GM12878 (cell line): ENCODE measurements around the gene BOLA1.

Source experiments
- CBFB ChIP-seq: IDR thresholded peaks from 2 replicates; pipeline ENCODE4 v1.6.1; 2016; ENCODE audit warnings: antibody characterized with exemption, low read depth
- MXI1 ChIP-seq: fragments of 150-350 bp; IDR thresholded peaks from 2 replicates; pipeline ENCODE4 v1.6.1; 2011; ENCODE audit warnings: low read depth, mild to moderate bottlenecking, inconsistent platforms, low read length, improper control_type of control experiment
- NR2C2 ChIP-seq: IDR thresholded peaks from 2 replicates; pipeline ENCODE4 v1.6.1; 2011; ENCODE audit warnings: borderline replicate concordance, low read depth; ENCODE audit not compliant: control insufficient read depth, insufficient read length
- TAF1 ChIP-seq: IDR thresholded peaks from 2 replicates; pipeline ENCODE4 v1.6.1; 2011; ENCODE audit warnings: mild to moderate bottlenecking, low read depth, low read length, borderline replicate concordance
- ZNF274 ChIP-seq: IDR thresholded peaks from one replicate; pipeline ENCODE4 v1.8.0; 2011; ENCODE audit not compliant: insufficient read length, insufficient read depth
- TF ChIP-seq, protein P1 (sequence below), 3 experiments: IDR thresholded peaks in 2 of 3; conservative IDR thresholded peaks in 1 of 3; 2 replicates each; pipeline ENCODE4 v1.5.1; 2011; ENCODE audit warnings: low read depth in 3 of 3, low read length in 3 of 3, mild to moderate bottlenecking in 3 of 3, control low read depth in 2 of 3, moderate library complexity in 2 of 3, inconsistent platforms in 1 of 3, mixed read lengths in 1 of 3; ENCODE audit not compliant: control insufficient read depth in 2 of 3, insufficient read depth in 1 of 3; ENCODE audit errors: extremely low read depth in 1 of 3

DNA sequence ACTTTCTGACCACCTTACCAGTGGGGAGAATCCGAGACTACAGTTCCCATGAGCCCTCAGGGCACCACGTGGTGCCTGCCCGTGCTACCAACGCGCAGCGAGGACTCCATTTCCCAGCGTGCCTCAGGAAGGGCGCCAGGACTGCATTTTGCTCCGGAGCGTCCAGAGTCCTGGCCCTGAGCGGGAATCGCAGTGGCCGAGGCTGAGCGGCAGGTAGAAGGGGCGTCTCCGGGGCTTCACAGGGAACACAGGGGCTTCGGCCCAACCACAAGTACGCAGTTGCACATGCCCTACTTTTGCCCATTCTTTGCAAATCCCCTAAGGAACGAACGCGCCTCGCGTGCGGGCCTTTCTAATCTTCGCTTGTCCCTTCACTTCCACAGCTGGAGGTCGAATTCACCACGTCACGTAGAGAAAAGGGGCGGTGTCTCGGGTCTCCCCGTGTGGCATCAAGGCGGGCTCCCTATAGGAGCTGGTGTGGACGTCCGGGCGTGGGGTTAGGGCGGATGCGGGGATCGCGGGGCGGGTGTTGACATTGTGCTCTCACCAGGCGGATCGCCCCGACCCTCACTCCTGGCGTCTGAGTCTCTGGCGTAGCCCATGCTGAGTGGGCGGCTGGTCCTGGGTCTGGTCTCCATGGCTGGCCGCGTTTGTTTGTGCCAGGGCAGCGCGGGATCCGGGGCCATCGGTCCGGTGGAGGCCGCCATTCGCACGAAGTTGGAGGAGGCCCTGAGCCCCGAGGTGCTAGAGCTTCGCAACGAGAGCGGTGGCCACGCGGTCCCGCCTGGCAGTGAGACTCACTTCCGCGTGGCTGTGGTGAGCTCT lies at the start of gene BOLA1:
- TF ChIP-seq, protein P1, sequence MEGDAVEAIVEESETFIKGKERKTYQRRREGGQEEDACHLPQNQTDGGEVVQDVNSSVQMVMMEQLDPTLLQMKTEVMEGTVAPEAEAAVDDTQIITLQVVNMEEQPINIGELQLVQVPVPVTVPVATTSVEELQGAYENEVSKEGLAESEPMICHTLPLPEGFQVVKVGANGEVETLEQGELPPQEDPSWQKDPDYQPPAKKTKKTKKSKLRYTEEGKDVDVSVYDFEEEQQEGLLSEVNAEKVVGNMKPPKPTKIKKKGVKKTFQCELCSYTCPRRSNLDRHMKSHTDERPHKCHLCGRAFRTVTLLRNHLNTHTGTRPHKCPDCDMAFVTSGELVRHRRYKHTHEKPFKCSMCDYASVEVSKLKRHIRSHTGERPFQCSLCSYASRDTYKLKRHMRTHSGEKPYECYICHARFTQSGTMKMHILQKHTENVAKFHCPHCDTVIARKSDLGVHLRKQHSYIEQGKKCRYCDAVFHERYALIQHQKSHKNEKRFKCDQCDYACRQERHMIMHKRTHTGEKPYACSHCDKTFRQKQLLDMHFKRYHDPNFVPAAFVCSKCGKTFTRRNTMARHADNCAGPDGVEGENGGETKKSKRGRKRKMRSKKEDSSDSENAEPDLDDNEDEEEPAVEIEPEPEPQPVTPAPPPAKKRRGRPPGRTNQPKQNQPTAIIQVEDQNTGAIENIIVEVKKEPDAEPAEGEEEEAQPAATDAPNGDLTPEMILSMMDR (IDR thresholded peaks at IDR 0.05 in 2 of 3, conservative IDR thresholded peaks at IDR 0.05 in 1 of 3; ENCODE audit: control insufficient read depth in 2 of 3, extremely low read depth in 1 of 3, insufficient read depth in 1 of 3, low read depth in 3 of 3, low read length in 3 of 3) = no peak
- TF ChIP-seq TAF1 (peak; percentile 50; the same call in 1 of the 2 replicates), CBFB (0 out of 2 replicates have a peak, but pooled peaks have one; percentile 49), NR2C2 (no peak), MXI1 (peak; percentile 29), ZNF274 (no peak)
